GM10248 (cell line): Measurements from ENCODE around the gene MKKS.

Experiments used
- CTCF ChIA-PET: fragments of 300-600 bp; sonication (Branson Sonifier 250); formaldehyde crosslinking; extraction: SDS; loops from one replicate; lab custom pipeline; 2021; ENCODE audit warnings: antibody characterized with exemption; lab: Yijun Ruan, JAX
- POLR2A ChIA-PET: fragments of 350-650 bp; sonication (Branson Sonifier 250); formaldehyde crosslinking; extraction: SDS; loops from one replicate; lab custom pipeline; 2020; ENCODE audit warnings: antibody characterized with exemption; lab: Yijun Ruan, JAX
- DNase-seq: peaks from one replicate; pipeline ENCODE4 v3.0.0; 2012; ENCODE audit errors: extremely low spot score
- TF ChIP-seq, protein P1 (sequence below): IDR thresholded peaks from 2 replicates; pipeline ENCODE4 v1.5.1; 2012; ENCODE audit warnings: mild to moderate bottlenecking, low read depth; ENCODE audit errors: extremely low read depth, missing control alignments, control extremely low read depth

MKKS gene

DNA sequence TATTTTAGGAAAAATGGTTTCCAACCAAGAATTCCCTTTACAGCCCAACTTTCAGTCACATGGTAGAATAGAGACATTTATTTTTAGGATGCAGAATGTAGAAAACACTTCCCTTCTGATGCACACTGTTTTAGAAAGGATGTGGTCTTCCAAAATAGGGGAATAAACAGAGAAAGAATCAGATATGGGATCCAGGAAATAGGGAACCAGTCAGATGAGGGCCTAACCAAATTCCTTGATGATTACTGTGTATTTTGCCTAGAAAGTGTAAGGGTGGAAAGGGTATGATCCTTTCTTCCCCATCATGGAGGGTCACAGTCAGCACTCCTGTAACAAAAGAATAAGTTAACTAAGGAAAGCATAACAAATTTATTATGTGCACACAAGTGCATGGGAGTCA is 28.5 kb upstream of the MKKS start:
- ChIA-PET CTCF (no interaction called here), POLR2A (no interaction called here)
- TF ChIP-seq, protein P1, sequence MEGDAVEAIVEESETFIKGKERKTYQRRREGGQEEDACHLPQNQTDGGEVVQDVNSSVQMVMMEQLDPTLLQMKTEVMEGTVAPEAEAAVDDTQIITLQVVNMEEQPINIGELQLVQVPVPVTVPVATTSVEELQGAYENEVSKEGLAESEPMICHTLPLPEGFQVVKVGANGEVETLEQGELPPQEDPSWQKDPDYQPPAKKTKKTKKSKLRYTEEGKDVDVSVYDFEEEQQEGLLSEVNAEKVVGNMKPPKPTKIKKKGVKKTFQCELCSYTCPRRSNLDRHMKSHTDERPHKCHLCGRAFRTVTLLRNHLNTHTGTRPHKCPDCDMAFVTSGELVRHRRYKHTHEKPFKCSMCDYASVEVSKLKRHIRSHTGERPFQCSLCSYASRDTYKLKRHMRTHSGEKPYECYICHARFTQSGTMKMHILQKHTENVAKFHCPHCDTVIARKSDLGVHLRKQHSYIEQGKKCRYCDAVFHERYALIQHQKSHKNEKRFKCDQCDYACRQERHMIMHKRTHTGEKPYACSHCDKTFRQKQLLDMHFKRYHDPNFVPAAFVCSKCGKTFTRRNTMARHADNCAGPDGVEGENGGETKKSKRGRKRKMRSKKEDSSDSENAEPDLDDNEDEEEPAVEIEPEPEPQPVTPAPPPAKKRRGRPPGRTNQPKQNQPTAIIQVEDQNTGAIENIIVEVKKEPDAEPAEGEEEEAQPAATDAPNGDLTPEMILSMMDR: no peak
- DNase-seq: no peak

- ChIA-PET CTCF (interaction anchor here (0.8 kb wide), 1 partner anchor 13 kb away, joined by 3 read pairs; no protein-coding TSS in a partner anchor), POLR2A (no interaction called here)
Observed at GRCh38 chr20:10461495-10461894, 27.5 kb upstream of the MKKS start.

GRCh38 chr20:10454151-10454750 is 20.2 kb upstream of the MKKS start:
- TF ChIP-seq, protein P1: no peak
- no peak for DNase-seq
- POLR2A ChIA-PET: no interaction called here
- CTCF ChIA-PET: interaction anchor here (0.9 to 3.3 kb wide), 2 partner anchors 16 to 22 kb away, joined by 3 to 15 read pairs; no protein-coding TSS in a partner anchor

More at GRCh38 chr20:10461495-10461894, 27.5 kb upstream of the MKKS start:
- DNase-seq: no peak
- TF ChIP-seq, protein P1: no peak

GRCh38 chr20:10453241-10453640 is 19.2 kb upstream of the MKKS start:
- peak; percentile 41 for DNase-seq
- TF ChIP-seq, protein P1: no peak
- ChIA-PET POLR2A (no interaction called here), CTCF (interaction anchor here (0.8 to 3.3 kb wide), 8 partner anchors 15 to 814 kb away, joined by 3 to 15 read pairs (median 4); no protein-coding TSS in a partner anchor)

GRCh38 chr20:10449270-10449669 is 15.2 kb upstream of the MKKS start:
- ChIA-PET POLR2A (no interaction called here), CTCF (interaction anchor here (1.5 kb wide), 1 partner anchor 15 kb away, joined by 5 read pairs; the partner anchor contains the start of genes MKKS and SLX4IP)
- TF ChIP-seq, protein P1: no peak
- no peak for DNase-seq

DNA sequence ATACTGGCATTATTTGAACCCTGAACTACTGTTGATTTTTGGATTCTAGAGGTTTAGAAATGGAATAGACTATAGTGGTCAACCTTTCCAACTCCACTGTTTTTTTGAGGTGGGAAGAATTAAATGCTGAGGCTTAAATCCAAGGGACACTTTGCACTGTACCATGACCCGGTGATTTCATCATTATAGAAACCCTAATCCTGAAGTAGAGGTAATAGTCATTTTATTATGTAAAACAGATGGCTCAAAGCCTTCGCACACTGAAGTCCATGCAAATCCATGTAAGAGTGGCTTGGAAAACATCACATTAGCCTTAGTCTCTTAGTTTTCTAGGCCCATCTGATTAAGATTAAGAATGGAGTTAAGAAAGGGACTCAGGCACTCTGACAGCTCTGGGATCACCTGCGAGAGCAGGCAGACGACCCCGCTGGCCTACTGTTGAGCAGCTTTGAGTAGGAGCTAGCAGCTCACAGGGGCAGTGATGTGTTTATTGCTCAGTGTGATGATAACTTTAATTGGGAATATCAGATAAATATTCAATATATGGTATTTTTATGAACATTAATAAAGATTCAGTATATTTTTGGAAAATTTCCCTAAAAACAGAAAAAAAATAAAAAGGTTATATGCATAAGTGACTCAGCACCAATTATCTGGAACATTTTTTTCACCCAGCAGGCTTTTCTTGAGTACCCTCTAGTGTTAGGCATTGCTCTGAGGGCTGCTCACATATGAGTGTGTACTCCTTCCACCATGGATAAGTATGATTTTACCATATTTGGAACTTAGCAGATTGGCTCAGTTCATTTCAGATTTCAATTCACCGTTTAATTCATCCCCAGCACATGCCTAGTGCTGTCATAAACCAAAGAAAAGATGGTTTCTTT is 14.5 kb upstream of the MKKS start:
- POLR2A ChIA-PET: no interaction called here
- TF ChIP-seq, protein P1: no peak
- DNase-seq: no peak
- CTCF ChIA-PET: interaction anchor here (1.5 kb wide), 1 partner anchor 14 kb away, joined by 5 read pairs; the partner anchor contains the start of genes MKKS and SLX4IP
